GM23338 (cell line): ENCODE results near the gene HIVEP3.

ENCODE experiments used
- TF ChIP-seq, protein P1 (sequence below): IDR thresholded peaks from 2 replicates; pipeline ENCODE4 v1.6.1; 2016; ENCODE audit warnings: antibody characterized with exemption
- TF ChIP-seq, protein P2 (sequence below), 2 experiments: fragments of 200-600 bp in 1 of 2; sonication (generic) in 1 of 2; conservative IDR thresholded peaks; 2 replicates each; pipeline versions ENCODE4 v1.5.1 to v1.6.1; 2016 to 2017; ENCODE audit warnings: antibody characterized with exemption in 2 of 2, low read depth in 2 of 2, mild to moderate bottlenecking in 2 of 2, moderate library complexity in 1 of 2

DNA sequence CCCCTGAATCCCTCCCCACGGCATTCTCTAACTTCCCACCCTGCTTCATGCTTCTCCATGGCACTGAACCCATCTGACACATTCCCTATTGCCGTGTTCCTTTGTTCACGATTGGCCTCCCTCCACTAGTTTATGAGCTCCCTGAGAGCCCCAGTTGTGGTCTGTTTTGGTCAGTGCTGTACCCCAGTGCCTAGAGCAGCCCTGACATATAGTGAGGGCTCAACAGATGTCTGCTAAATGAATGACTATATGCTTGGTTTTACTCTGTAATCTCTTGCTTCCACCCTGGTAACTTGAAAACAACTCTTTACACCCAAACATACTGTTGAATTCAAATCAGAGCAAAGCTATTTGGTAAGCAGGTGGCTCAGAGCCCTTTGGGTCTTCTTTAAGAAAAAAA is 263.1 kb downstream of the HIVEP3 start:
- TF ChIP-seq, protein P1, sequence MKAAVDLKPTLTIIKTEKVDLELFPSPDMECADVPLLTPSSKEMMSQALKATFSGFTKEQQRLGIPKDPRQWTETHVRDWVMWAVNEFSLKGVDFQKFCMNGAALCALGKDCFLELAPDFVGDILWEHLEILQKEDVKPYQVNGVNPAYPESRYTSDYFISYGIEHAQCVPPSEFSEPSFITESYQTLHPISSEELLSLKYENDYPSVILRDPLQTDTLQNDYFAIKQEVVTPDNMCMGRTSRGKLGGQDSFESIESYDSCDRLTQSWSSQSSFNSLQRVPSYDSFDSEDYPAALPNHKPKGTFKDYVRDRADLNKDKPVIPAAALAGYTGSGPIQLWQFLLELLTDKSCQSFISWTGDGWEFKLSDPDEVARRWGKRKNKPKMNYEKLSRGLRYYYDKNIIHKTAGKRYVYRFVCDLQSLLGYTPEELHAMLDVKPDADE: no peak
- TF ChIP-seq, protein P2, sequence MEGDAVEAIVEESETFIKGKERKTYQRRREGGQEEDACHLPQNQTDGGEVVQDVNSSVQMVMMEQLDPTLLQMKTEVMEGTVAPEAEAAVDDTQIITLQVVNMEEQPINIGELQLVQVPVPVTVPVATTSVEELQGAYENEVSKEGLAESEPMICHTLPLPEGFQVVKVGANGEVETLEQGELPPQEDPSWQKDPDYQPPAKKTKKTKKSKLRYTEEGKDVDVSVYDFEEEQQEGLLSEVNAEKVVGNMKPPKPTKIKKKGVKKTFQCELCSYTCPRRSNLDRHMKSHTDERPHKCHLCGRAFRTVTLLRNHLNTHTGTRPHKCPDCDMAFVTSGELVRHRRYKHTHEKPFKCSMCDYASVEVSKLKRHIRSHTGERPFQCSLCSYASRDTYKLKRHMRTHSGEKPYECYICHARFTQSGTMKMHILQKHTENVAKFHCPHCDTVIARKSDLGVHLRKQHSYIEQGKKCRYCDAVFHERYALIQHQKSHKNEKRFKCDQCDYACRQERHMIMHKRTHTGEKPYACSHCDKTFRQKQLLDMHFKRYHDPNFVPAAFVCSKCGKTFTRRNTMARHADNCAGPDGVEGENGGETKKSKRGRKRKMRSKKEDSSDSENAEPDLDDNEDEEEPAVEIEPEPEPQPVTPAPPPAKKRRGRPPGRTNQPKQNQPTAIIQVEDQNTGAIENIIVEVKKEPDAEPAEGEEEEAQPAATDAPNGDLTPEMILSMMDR (conservative IDR thresholded peaks at IDR 0.05; ENCODE audit: low read depth in 2 of 2): no peak
